Neural cell (in vitro differentiated cells): ENCODE data around the gene R3HDML.

ENCODE experiments used
- CTCF ChIP-seq: fragments of 450-650 bp; IDR thresholded peaks from 2 replicates; pipeline ENCODE4 v1.5.1; 2014; ENCODE audit warnings: antibody characterized with exemption, mild to moderate bottlenecking, moderate library complexity; ENCODE audit not compliant: poor library complexity, severe bottlenecking
- EZH2 ChIP-seq: fragments of 200-600, 300-800 bp; shearing (Covaris generic), sonication (generic); IDR thresholded peaks from 2 replicates; pipeline ENCODE4 v1.6.1; 2014; ENCODE audit warnings: antibody characterized with exemption, low read length, borderline replicate concordance, mild to moderate bottlenecking; ENCODE audit not compliant: insufficient read depth, poor library complexity, severe bottlenecking
- POLR2AphosphoS5 ChIP-seq: IDR thresholded peaks from 2 replicates; pipeline ENCODE4 v1.6.1; 2012

- TF ChIP-seq EZH2 (no peak), CTCF (no peak), POLR2AphosphoS5 (no peak)
Observed at GRCh38 chr20:44343162-44343675, 6.4 kb downstream of the R3HDML start.
